GM12864 (cell line): ENCODE data around the gene CORO2B.

Experiments used
- DNase-seq: peaks from one replicate; pipeline ENCODE4 v3.0.0-alpha.2; 2011; ENCODE audit warnings: low read depth
- H3K4me3 ChIP-seq: 2 replicates; pipeline ENCODE4 v1.5.1; 2011; ENCODE audit warnings: mild to moderate bottlenecking, low read depth, low read length, control low read depth
- TF ChIP-seq, protein P1 (sequence below): IDR thresholded peaks from 2 replicates; pipeline ENCODE4 v1.5.1; 2011; ENCODE audit warnings: low read depth, mild to moderate bottlenecking, moderate library complexity, low read length, control low read depth, inconsistent platforms; ENCODE audit errors: missing control alignments

CORO2B gene

GRCh38 chr15:68596691-68597090 is 17.9 kb downstream of the CORO2B start:
- H3K4me3 ChIP-seq = no peak overlapping the region
- TF ChIP-seq, protein P1, sequence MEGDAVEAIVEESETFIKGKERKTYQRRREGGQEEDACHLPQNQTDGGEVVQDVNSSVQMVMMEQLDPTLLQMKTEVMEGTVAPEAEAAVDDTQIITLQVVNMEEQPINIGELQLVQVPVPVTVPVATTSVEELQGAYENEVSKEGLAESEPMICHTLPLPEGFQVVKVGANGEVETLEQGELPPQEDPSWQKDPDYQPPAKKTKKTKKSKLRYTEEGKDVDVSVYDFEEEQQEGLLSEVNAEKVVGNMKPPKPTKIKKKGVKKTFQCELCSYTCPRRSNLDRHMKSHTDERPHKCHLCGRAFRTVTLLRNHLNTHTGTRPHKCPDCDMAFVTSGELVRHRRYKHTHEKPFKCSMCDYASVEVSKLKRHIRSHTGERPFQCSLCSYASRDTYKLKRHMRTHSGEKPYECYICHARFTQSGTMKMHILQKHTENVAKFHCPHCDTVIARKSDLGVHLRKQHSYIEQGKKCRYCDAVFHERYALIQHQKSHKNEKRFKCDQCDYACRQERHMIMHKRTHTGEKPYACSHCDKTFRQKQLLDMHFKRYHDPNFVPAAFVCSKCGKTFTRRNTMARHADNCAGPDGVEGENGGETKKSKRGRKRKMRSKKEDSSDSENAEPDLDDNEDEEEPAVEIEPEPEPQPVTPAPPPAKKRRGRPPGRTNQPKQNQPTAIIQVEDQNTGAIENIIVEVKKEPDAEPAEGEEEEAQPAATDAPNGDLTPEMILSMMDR = no peak
- DNase-seq = no peak

- TF ChIP-seq, protein P1 = no peak
- no peak for DNase-seq
These were observed 18.8 kb downstream of the CORO2B start for GRCh38 chr15:68597581-68597980.

GRCh38 chr15:68598171-68599152 is 19.7 kb downstream of the CORO2B start:
- H3K4me3 ChIP-seq = no peak overlapping the region
- TF ChIP-seq, protein P1 = no peak
- no peak for DNase-seq

More at GRCh38 chr15:68597581-68597980, 18.8 kb downstream of the CORO2B start:
- H3K4me3 ChIP-seq = no peak overlapping the region

DNA sequence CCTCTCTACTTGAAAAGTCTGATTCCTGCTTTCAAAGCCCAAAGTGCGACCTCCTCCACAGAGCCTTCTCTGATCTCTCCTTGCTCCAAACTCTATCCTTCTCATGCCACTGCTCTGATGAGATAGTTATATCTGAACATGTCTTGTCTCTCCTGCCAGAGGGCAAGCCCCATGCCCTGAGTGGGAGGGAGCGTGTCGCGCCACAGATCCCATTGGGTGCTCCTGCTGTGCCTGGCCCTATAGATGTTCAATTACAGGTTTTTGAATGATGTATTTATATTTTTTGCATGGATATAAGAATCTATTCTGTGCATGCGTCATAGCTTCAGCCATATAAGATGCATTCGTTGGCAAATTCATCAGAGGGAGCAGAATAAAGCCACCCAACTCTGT is 20.4 kb downstream of the CORO2B start:
- no peak overlapping the region for H3K4me3 ChIP-seq
- TF ChIP-seq, protein P1 = no peak
- no peak for DNase-seq

DNA sequence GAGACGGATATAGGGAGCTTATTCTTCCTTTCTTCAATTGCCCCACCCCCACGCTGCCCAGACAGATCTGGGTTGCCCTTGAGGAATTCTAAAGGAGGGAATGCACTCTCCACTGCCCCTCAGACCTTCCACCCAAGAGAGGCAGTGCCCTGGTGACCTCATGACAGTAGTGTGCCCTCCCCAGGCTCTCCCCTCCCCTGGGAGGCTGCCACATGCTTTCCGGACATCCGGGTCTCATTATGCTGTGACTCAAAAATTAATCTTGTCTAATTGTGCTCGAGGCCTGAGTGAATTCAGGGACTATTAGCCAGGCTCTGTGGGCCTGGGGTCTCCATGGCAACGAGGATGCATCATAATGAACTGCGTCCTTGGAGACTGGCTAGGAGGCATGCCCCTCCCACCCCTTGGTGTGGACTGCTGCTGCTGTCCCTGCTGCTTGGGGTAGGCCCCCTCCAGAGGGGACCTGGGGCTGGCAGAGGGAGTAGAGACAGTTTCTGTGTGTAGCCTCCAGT is 20.8 kb downstream of the CORO2B start:
- TF ChIP-seq, protein P1 = no peak
- H3K4me3 ChIP-seq = no peak overlapping the region
- no peak for DNase-seq

GRCh38 chr15:68601206-68602197 is 22.7 kb downstream of the CORO2B start:
- DNase-seq = no peak
- H3K4me3 ChIP-seq = no peak overlapping the region
- TF ChIP-seq, protein P1 = no peak
